Right atrium auricular region (tissue), 2 donors: ENCODE measurements around the gene HLA-DOA. TPM values are rescaled to one million over a fixed set of nuclear protein-coding genes. Genes with fewer than 3 reads are reported as not detected.

Source experiments
- DNase-seq: peaks from one replicate; pipeline ENCODE4 v3.0.0-alpha.2; 2019; ENCODE audit warnings: low spot score
- H3K27ac ChIP-seq, 2 donors: fragments of 200-600 bp; sonication (generic); 1 replicate in 1 of 2; 2 replicates in 1 of 2; pipeline ENCODE4 v1.5.1; 2016 to 2019
- H3K27me3 ChIP-seq, 2 donors: fragments of 200-600 bp; sonication (generic); one replicate each; pipeline versions ENCODE4 v1.5.1 to v1.6.0; 2017 to 2019
- H3K36me3 ChIP-seq: fragments of 200-600 bp; sonication (generic); one replicate; pipeline ENCODE4 v1.5.1; 2016
- H3K4me1 ChIP-seq, 2 donors: fragments of 200-600 bp; sonication (generic); one replicate each; pipeline versions ENCODE4 v1.5.1 to v1.6.0; 2017 to 2019
- H3K4me3 ChIP-seq, 2 donors: fragments of 200-600 bp; sonication (generic); 1 replicate in 1 of 2; 2 replicates in 1 of 2; pipeline ENCODE4 v1.5.1; 2017 to 2019; ENCODE audit warnings: mild to moderate bottlenecking in 1 of 2, moderate library complexity in 1 of 2
- H3K9me3 ChIP-seq, 2 donors: fragments of 200-600 bp; sonication (generic); one replicate each; pipeline ENCODE4 v1.5.1; 2019
- CTCF ChIP-seq, 2 donors: fragments of 200-600 bp; sonication (generic); IDR thresholded peaks; one replicate each; pipeline ENCODE4 v1.5.1; 2019; ENCODE audit warnings: antibody characterized with exemption in 2 of 2
- total RNA-seq, 2 donors: library from RNA; depleted of rRNA; stranded (reverse); fragments of >200 nt; gene quantifications; one replicate each; pipeline ENCODE4 v1.1.0, GENCODE V29; 2016

The HLA-DOA gene
- total RNA-seq, 2 donors from 2014 or later: 2.6 to 15.6 TPM

- Histone ChIP-seq H3K27ac (peak overlapping the region in 1 of 2 donors; percentile 41), H3K9me3 (no peaks in the 10 kb centered on the region), H3K27me3 (peaks cover 0 to 4% of the 10 kb centered on the region in 2 donors), H3K4me3 (no peak overlapping the region), H3K4me1 (peaks cover 0 to 43% of the 10 kb centered on the region in 2 donors), H3K36me3 (no peaks in the 10 kb centered on the region)
- TF ChIP-seq CTCF (IDR thresholded peaks at IDR 0.05): no peak
- no peak for DNase-seq
Observed at GRCh38 chr6:33015798-33016197, 6.4 kb upstream of the HLA-DOA start.

DNA sequence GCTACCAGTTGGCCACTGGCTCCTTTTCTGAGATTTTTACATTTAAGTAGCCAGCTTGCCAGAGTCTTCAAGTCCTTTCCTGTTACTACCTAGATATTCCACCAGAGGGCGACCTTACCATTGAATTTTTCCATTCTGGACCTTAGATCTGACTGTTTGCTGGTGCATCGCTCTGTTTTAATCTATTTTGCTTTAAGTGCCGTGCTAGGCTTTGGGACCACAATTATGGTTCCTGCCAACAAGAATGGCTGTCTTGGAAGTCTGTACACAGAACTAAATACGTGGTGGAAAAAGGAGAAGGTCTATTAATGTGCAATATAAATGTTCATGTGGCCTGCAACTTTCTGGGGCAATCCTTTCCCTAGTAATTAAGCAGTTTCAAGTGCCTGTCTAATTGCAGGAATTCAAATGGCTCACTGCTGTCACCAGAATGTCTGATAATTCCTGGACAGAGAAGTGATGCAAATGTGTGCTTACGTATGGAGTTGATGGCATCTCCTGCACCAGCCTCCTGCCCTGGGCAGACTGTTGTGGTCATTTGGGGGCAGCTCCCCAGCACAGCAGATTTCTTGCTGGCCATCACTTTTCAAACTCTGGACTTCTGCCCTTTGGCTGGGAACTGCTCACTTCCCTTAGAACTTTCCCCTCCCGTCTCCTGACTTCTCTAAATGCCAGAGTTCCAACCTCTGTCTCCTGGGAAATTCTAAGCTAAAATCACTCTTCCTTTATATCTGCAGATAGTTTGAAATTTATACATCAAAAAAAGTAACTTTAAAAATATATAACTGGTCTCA, 5.6 kb upstream of the HLA-DOA start:
- peaks cover 0 to 4% of the 10 kb centered on the region in 2 donors for H3K27me3 ChIP-seq
- peaks cover 0 to 38% of the 10 kb centered on the region in 2 donors for H3K4me1 ChIP-seq
- H3K36me3 ChIP-seq: no peaks in the 10 kb centered on the region
- peak; percentile 53 to 89 for TF ChIP-seq CTCF (IDR thresholded peaks at IDR 0.05)
- H3K4me3 ChIP-seq: no peak overlapping the region
- H3K27ac ChIP-seq: peak overlapping the region; percentile 8 to 41
- no peak for DNase-seq
- H3K9me3 ChIP-seq: no peaks in the 10 kb centered on the region

- no peak overlapping the region for H3K27ac ChIP-seq
- H3K36me3 ChIP-seq: no peaks in the 10 kb centered on the region
- peaks cover 0 to 4% of the 10 kb centered on the region in 2 donors for H3K27me3 ChIP-seq
- peaks cover 0 to 33% of the 10 kb centered on the region in 2 donors for H3K4me1 ChIP-seq
- H3K9me3 ChIP-seq: no peaks in the 10 kb centered on the region
- no peak overlapping the region for H3K4me3 ChIP-seq
- no peak for DNase-seq
- no peak for TF ChIP-seq CTCF (IDR thresholded peaks at IDR 0.05)
Observed at GRCh38 chr6:33013608-33014007, 4.2 kb upstream of the HLA-DOA start.

DNA sequence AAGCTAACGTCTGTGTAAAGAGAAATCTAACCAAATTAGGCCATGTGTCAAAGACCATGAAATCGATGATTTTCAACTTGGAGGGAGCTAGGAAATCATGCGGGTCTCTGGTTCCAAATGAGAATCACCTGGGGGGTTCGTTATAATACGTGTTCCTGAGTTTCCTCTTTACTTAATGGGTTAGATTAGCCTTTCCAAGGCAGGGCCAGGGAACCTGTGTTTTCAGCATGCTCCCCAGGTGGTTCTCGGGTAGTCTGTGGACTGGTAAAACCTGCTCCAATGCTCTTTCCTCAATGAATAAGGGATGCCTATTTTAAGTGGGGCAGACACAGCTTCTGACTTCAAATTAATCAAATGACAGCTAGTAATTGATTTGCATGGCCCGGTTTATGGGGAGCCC, 965 bp upstream of the HLA-DOA start:
- Histone ChIP-seq H3K27ac (no peak overlapping the region), H3K9me3 (no peaks in the 10 kb centered on the region), H3K4me1 (peaks cover 0 to 15% of the 10 kb centered on the region in 2 donors), H3K4me3 (no peak overlapping the region), H3K27me3 (peaks cover 0 to 4% of the 10 kb centered on the region in 2 donors), H3K36me3 (no peaks in the 10 kb centered on the region)
- DNase-seq: no peak
- no peak for TF ChIP-seq CTCF (IDR thresholded peaks at IDR 0.05)

- H3K27ac ChIP-seq: no peak overlapping the region
- H3K27me3 ChIP-seq: no peaks in the 10 kb centered on the region
- H3K4me1 ChIP-seq: peaks cover 0 to 7% of the 10 kb centered on the region in 2 donors
- H3K36me3 ChIP-seq: no peaks in the 10 kb centered on the region
- H3K9me3 ChIP-seq: no peaks in the 10 kb centered on the region
- DNase-seq: no peak
- H3K4me3 ChIP-seq: no peak overlapping the region
- TF ChIP-seq CTCF (IDR thresholded peaks at IDR 0.05): no peak
Observed at GRCh38 chr6:33007831-33008400, 1.5 kb downstream of the HLA-DOA start.
